ENCODE data around the gene SCMH1. TPM values are rescaled to one million over a fixed set of nuclear protein-coding genes. Genes with fewer than 3 reads are reported as not detected.

SCMH1 gene
- total RNA-seq (10 to 100 TPM; 19.7 to 27.3 TPM), polyA plus RNA-seq (1 to 10 TPM; 5.3 to 9.7 TPM)

- Mint-ChIP-seq H3K27ac (peak within 1 kb of the TSS; percentile 86 to 95 (median 92)), H3K4me1 (peaks cover 15 to 24% (median 20%) of the 10 kb centered on the region in 4 donors), H3K4me3 (peak within 1 kb of the TSS; percentile 84 to 91 (median 89)), H3K36me3 (peaks cover 0 to 7% of the 10 kb centered on the region in 2 donors), H3K27me3 (no peaks in the 10 kb centered on the region), H3K9me3 (no peaks in the 10 kb centered on the region)
- no peaks in the 10 kb centered on the region for H3K27me3 ChIP-seq (ENCODE audit: insufficient read depth, low read length)
- ChIA-PET POLR2A (ENCODE audit: partially characterized antibody) (interaction anchor here (2.3 kb wide), 1 partner anchor 262 kb away, joined by 9 read pairs; the partner anchor contains the start of gene CTPS1), CTCF (ENCODE audit: partially characterized antibody) (no interaction called here)
- H3K27ac ChIP-seq (ENCODE audit: low read depth, low read length): peak within 1 kb of the TSS; percentile 51
- no peaks in the 10 kb centered on the region for H3K36me3 ChIP-seq (ENCODE audit: insufficient read depth, low read length)
- peaks cover 20% of the 10 kb centered on the region for H3K4me1 ChIP-seq (ENCODE audit: insufficient read depth, low read length)
- H3K4me3 ChIP-seq (ENCODE audit: low read length in 2 of 2): peak within 1 kb of the TSS; percentile 31 to 51
- peak; percentile 50 to 69 (median 58) for DNase-seq
- H3K9me3 ChIP-seq (ENCODE audit: control insufficient read depth in 1 of 2, low read length in 2 of 2): no peaks in the 10 kb centered on the region
- intact Hi-C loops (cut with micrococcal nuclease): loop anchor here (5.0 kb wide), 3 partner anchors 120 to 380 kb away; partner anchors contain the start of genes CITED4 and FOXO6
Measured at GRCh38 chr1:41241749-41242341, at the start of gene SCMH1. SCMH1 (minus strand) TSS chr1:41242306; CDS start chr1:41186133, 56,173 bp downstream.

- H3K9me3 ChIP-seq (ENCODE audit: control insufficient read depth in 1 of 2, low read length in 2 of 2): no peaks in the 10 kb centered on the region
- Mint-ChIP-seq H3K4me3 (no peak overlapping the region), H3K9me3 (peaks cover 0 to 3% (median 0%) of the 10 kb centered on the region in 8 donors), H3K27me3 (peaks cover 29 to 30% of the 10 kb centered on the region in 2 donors), H3K36me3 (no peaks in the 10 kb centered on the region), H3K27ac (no peak overlapping the region), H3K4me1 (no peaks in the 10 kb centered on the region)
- ChIA-PET POLR2A (ENCODE audit: partially characterized antibody) (no interaction called here), CTCF (ENCODE audit: partially characterized antibody) (no interaction called here)
- intact Hi-C loops (cut with micrococcal nuclease): no loop called here
- no peaks in the 10 kb centered on the region for H3K36me3 ChIP-seq (ENCODE audit: insufficient read depth, low read length)
- DNase-seq: no peak
- H3K27ac ChIP-seq (ENCODE audit: low read depth, low read length): no peak overlapping the region
- no peaks in the 10 kb centered on the region for H3K4me1 ChIP-seq (ENCODE audit: insufficient read depth, low read length)
- H3K4me3 ChIP-seq (ENCODE audit: low read length in 2 of 2): no peak overlapping the region
- peaks cover 5% of the 10 kb centered on the region for H3K27me3 ChIP-seq (ENCODE audit: insufficient read depth, low read length)
Measured at GRCh38 chr1:41291195-41291594, 49.1 kb upstream of the SCMH1 start.

- intact Hi-C loops (cut with micrococcal nuclease): no loop called here
- Histone ChIP-seq H3K36me3 (ENCODE audit: insufficient read depth, low read length) (no peaks in the 10 kb centered on the region), H3K27me3 (ENCODE audit: insufficient read depth, low read length) (peaks cover 5% of the 10 kb centered on the region), H3K4me1 (ENCODE audit: insufficient read depth, low read length) (no peaks in the 10 kb centered on the region), H3K9me3 (ENCODE audit: control insufficient read depth in 1 of 2, low read length in 2 of 2) (no peaks in the 10 kb centered on the region), H3K4me3 (ENCODE audit: low read length in 2 of 2) (no peak overlapping the region), H3K27ac (ENCODE audit: low read depth, low read length) (no peak overlapping the region)
- Mint-ChIP-seq H3K4me1 (no peaks in the 10 kb centered on the region), H3K4me3 (no peak overlapping the region), H3K9me3 (no peaks in the 10 kb centered on the region), H3K27ac (no peak overlapping the region), H3K36me3 (no peaks in the 10 kb centered on the region), H3K27me3 (peaks cover 38% of the 10 kb centered on the region in 2 donors)
- ChIA-PET CTCF (ENCODE audit: partially characterized antibody) (no interaction called here), POLR2A (ENCODE audit: partially characterized antibody) (no interaction called here)
- no peak for DNase-seq
Measured at GRCh38 chr1:41289196-41289595, 47.1 kb upstream of the SCMH1 start.

GRCh38 chr1:41286992-41287391, 44.9 kb upstream of the SCMH1 start:
- Mint-ChIP-seq H3K4me1 (no peaks in the 10 kb centered on the region), H3K36me3 (no peaks in the 10 kb centered on the region), H3K27ac (no peak overlapping the region), H3K4me3 (no peak overlapping the region), H3K9me3 (no peaks in the 10 kb centered on the region), H3K27me3 (peaks cover 40 to 41% of the 10 kb centered on the region in 2 donors)
- Histone ChIP-seq H3K27me3 (ENCODE audit: insufficient read depth, low read length) (peaks cover 5% of the 10 kb centered on the region), H3K4me3 (ENCODE audit: low read length in 2 of 2) (no peak overlapping the region), H3K36me3 (ENCODE audit: insufficient read depth, low read length) (no peaks in the 10 kb centered on the region), H3K9me3 (ENCODE audit: control insufficient read depth in 1 of 2, low read length in 2 of 2) (no peaks in the 10 kb centered on the region), H3K27ac (ENCODE audit: low read depth, low read length) (no peak overlapping the region), H3K4me1 (ENCODE audit: insufficient read depth, low read length) (no peaks in the 10 kb centered on the region)
- CTCF ChIA-PET (ENCODE audit: partially characterized antibody): no interaction called here
- POLR2A ChIA-PET (ENCODE audit: partially characterized antibody): no interaction called here
- intact Hi-C loops (cut with micrococcal nuclease): no loop called here
- no peak for DNase-seq

DNA sequence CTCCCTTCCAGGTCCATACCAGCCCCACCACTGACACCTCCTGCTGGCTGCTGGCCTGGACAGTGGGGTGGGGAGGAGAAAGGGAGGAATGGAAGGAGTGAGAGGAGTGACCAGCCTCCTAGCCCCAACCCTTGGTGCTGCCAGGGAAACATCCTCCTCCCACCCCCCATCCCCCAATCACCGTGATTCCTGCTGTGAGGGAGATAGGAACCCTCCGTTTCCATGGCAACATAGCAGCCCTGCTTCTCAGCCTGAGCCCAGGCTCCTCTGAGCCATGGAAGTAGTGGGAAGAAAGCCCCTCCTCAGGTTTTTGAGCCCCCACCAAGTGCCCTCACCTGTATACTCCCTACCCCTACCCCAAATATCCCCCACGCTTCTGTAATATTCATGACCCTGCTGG, 44.4 kb upstream of the SCMH1 start:
- POLR2A ChIA-PET (ENCODE audit: partially characterized antibody): no interaction called here
- Histone ChIP-seq H3K4me3 (ENCODE audit: low read length in 2 of 2) (no peak overlapping the region), H3K4me1 (ENCODE audit: insufficient read depth, low read length) (no peaks in the 10 kb centered on the region), H3K27ac (ENCODE audit: low read depth, low read length) (no peak overlapping the region), H3K9me3 (ENCODE audit: control insufficient read depth in 1 of 2, low read length in 2 of 2) (no peaks in the 10 kb centered on the region), H3K27me3 (ENCODE audit: insufficient read depth, low read length) (peaks cover 5% of the 10 kb centered on the region), H3K36me3 (ENCODE audit: insufficient read depth, low read length) (no peaks in the 10 kb centered on the region)
- no peak for DNase-seq
- peaks cover 39 to 41% of the 10 kb centered on the region in 2 donors for H3K27me3 Mint-ChIP-seq
- intact Hi-C loops (cut with micrococcal nuclease): no loop called here
- CTCF ChIA-PET (ENCODE audit: partially characterized antibody): no interaction called here
- no peaks in the 10 kb centered on the region for H3K9me3 Mint-ChIP-seq
- no peaks in the 10 kb centered on the region for H3K4me1 Mint-ChIP-seq
- no peak overlapping the region for H3K27ac Mint-ChIP-seq
- H3K4me3 Mint-ChIP-seq: no peak overlapping the region
- no peaks in the 10 kb centered on the region for H3K36me3 Mint-ChIP-seq

DNA sequence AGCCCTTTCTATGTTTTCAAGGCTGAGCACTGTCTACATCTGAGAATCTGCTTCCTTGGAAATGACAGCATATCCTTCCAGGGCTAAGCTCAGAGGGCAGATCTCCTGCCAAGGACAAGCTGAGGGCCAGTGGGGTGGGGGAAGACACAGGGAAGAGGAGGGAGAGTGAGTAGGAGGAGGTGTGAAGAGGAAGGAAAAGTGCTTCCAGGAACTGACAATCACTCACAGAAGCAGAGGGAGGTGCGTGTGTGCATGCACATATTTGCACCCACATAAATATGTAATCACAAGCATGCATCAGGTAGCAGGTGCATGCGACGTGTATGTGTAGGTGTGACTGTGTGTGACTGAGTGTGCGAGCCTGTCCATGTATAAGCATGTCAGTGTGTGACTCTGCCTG, 43.7 kb upstream of the SCMH1 start:
- Mint-ChIP-seq H3K4me3 (no peak overlapping the region), H3K9me3 (no peaks in the 10 kb centered on the region), H3K27ac (no peak overlapping the region), H3K27me3 (peaks cover 35 to 40% of the 10 kb centered on the region in 2 donors), H3K4me1 (peaks cover 0 to 2% (median 0%) of the 10 kb centered on the region in 4 donors), H3K36me3 (no peaks in the 10 kb centered on the region)
- CTCF ChIA-PET (ENCODE audit: partially characterized antibody): interaction anchor here (4.3 kb wide), 1 partner anchor 131 kb away, joined by 32 read pairs; no protein-coding TSS in a partner anchor
- POLR2A ChIA-PET (ENCODE audit: partially characterized antibody): no interaction called here
- Histone ChIP-seq H3K27ac (ENCODE audit: low read depth, low read length) (no peak overlapping the region), H3K4me3 (ENCODE audit: low read length in 2 of 2) (no peak overlapping the region), H3K27me3 (ENCODE audit: insufficient read depth, low read length) (peaks cover 5% of the 10 kb centered on the region), H3K36me3 (ENCODE audit: insufficient read depth, low read length) (no peaks in the 10 kb centered on the region), H3K4me1 (ENCODE audit: insufficient read depth, low read length) (no peaks in the 10 kb centered on the region), H3K9me3 (ENCODE audit: control insufficient read depth in 1 of 2, low read length in 2 of 2) (no peaks in the 10 kb centered on the region)
- intact Hi-C loops (cut with micrococcal nuclease): no loop called here
- no peak for DNase-seq

GRCh38 chr1:41284121-41284520, 42.0 kb upstream of the SCMH1 start:
- intact Hi-C loops (cut with micrococcal nuclease): no loop called here
- DNase-seq: no peak
- no peak overlapping the region for H3K4me3 ChIP-seq (ENCODE audit: low read length in 2 of 2)
- no peaks in the 10 kb centered on the region for H3K4me1 ChIP-seq (ENCODE audit: insufficient read depth, low read length)
- POLR2A ChIA-PET (ENCODE audit: partially characterized antibody): no interaction called here
- no peak overlapping the region for H3K27ac Mint-ChIP-seq
- peaks cover 0 to 2% (median 0%) of the 10 kb centered on the region in 4 donors for H3K4me1 Mint-ChIP-seq
- no peak overlapping the region for H3K27ac ChIP-seq (ENCODE audit: low read depth, low read length)
- H3K4me3 Mint-ChIP-seq: no peak overlapping the region
- H3K9me3 ChIP-seq (ENCODE audit: control insufficient read depth in 1 of 2, low read length in 2 of 2): no peaks in the 10 kb centered on the region
- no peaks in the 10 kb centered on the region for H3K9me3 Mint-ChIP-seq
- CTCF ChIA-PET (ENCODE audit: partially characterized antibody): interaction anchor here (4.3 kb wide), 1 partner anchor 133 kb away, joined by 32 read pairs; no protein-coding TSS in a partner anchor
- no peaks in the 10 kb centered on the region for H3K27me3 ChIP-seq (ENCODE audit: insufficient read depth, low read length)
- H3K36me3 ChIP-seq (ENCODE audit: insufficient read depth, low read length): no peaks in the 10 kb centered on the region
- peaks cover 29 to 30% of the 10 kb centered on the region in 2 donors for H3K27me3 Mint-ChIP-seq
- H3K36me3 Mint-ChIP-seq: no peaks in the 10 kb centered on the region
